MM.1S (cell line): Measurements from ENCODE around the gene XXYLT1.

Experiments used
- CTCF ChIP-seq: fragments of 300-600 bp; sonication (generic); IDR thresholded peaks from 2 replicates; pipeline ENCODE4 v1.5.1; 2016; ENCODE audit warnings: antibody characterized with exemption, low read length, mixed read lengths
- EZH2 ChIP-seq: fragments of 300-600 bp; sonication (generic); optimal IDR thresholded peaks from 2 replicates; pipeline ENCODE3; 2017; ENCODE audit warnings: low read depth, mild to moderate bottlenecking, antibody characterized with exemption, low read length, mixed read lengths

- TF ChIP-seq EZH2 (no peak), CTCF (no peak)
Observed at GRCh38 chr3:195267096-195267495, 3.9 kb downstream of the XXYLT1 start.
